Transverse colon (tissue), 4 donors: ENCODE data around the gene BTBD19. TPM values are rescaled to one million over a fixed set of nuclear protein-coding genes. Genes with fewer than 3 reads are reported as not detected.

Experiments used
- DNase-seq: peaks from one replicate; pipeline ENCODE4 v3.0.0-alpha.2; 2019
- H3K27ac ChIP-seq, 4 donors: fragments of 200-600 bp; sonication (generic); 2 replicates each; pipeline ENCODE4 v1.5.1; 2016 to 2018; ENCODE audit warnings: inconsistent platforms in 4 of 4
- H3K27me3 ChIP-seq: fragments of 200-600 bp; sonication (generic); 2 replicates; pipeline ENCODE4 v1.5.1; 2017; ENCODE audit warnings: inconsistent platforms
- H3K36me3 ChIP-seq, 4 donors: fragments of 200-600 bp; sonication (generic); 2 replicates each; pipeline ENCODE4 v1.5.1; 2017 to 2019; ENCODE audit warnings: inconsistent platforms in 4 of 4
- H3K4me1 ChIP-seq, 4 donors: fragments of 200-600 bp; sonication (generic); 2 replicates each; pipeline ENCODE4 v1.5.1; 2017 to 2020; ENCODE audit warnings: inconsistent platforms in 4 of 4
- H3K4me3 ChIP-seq, 4 donors: fragments of 200-600 bp; sonication (generic); 1 replicate in 1 of 4; 2 replicates in 3 of 4; pipeline versions ENCODE4 v1.5.1 to v1.6.1; 2017 to 2019; ENCODE audit warnings: inconsistent platforms in 4 of 4
- H3K9me3 ChIP-seq, 2 donors: fragments of 200-600 bp; sonication (generic); 2 replicates each; pipeline ENCODE4 v1.5.1; 2017 to 2019; ENCODE audit warnings: inconsistent platforms in 2 of 2
- CTCF ChIP-seq, 5 experiments: fragments of 200-600 bp in 3 of 5; fragments of 450-650 bp in 2 of 5; sonication (generic) in 3 of 5; IDR thresholded peaks; 1 replicate in 2 of 5; 2 replicates in 3 of 5; pipeline ENCODE4 v1.5.1; 2016 to 2017; ENCODE audit warnings: antibody characterized with exemption in 5 of 5, inconsistent platforms in 3 of 5, mild to moderate bottlenecking in 2 of 5, moderate library complexity in 1 of 5
- EP300 ChIP-seq: sonication (generic); formaldehyde crosslinking; IDR thresholded peaks from one replicate; pipeline ENCODE4 v1.6.1; 2017; ENCODE audit warnings: antibody characterized with exemption, low read depth
- POLR2A ChIP-seq: fragments of 450-650 bp; IDR thresholded peaks from one replicate; pipeline ENCODE4 v1.6.1; 2016; ENCODE audit warnings: antibody characterized with exemption, mild to moderate bottlenecking, moderate library complexity
- POLR2AphosphoS5 ChIP-seq, 3 donors: sonication (generic); formaldehyde crosslinking; IDR thresholded peaks; one replicate each; pipeline ENCODE4 v1.6.1; 2016; ENCODE audit warnings: antibody characterized with exemption in 3 of 3
- WGBS, 2 donors: methylation state at CpG; one replicate each; pipeline ENCODE4 v1.1.5; 2018; ENCODE audit warnings: low coverage in 1 of 2; 5-methylcytosine and 5-hydroxymethylcytosine counted together
- in situ Hi-C, 4 donors: fragments of 200-750 bp; cut with MboI; loops; one replicate each; pipeline versions ENCODE4 v1.15.0 to v1.15.1; 2017; ENCODE audit warnings: low sequenced_read_pairs in 3 of 4, low pct_ligation_motif_present in 1 of 4, low pct_unique_long_range_greater_than_20kb in 1 of 4
- intact Hi-C: fragments of 100-400 bp; cut with DNase I; formaldehyde crosslinking; loops from one replicate; pipeline ENCODE4 v1.15.1; 2023; ENCODE audit warnings: low total_unique reads
- small RNA-seq, 4 donors: library from RNA; depleted of rRNA; stranded (forward); fragments of <200 nt; gene quantifications; one replicate each; pipeline ENCODE3, GENCODE V24; 2016
- total RNA-seq, 4 donors: library from RNA; depleted of rRNA; stranded (reverse); fragments of >200 nt; gene quantifications; one replicate each; pipeline ENCODE4 v1.1.0, GENCODE V29; 2016

The BTBD19 gene
- total RNA-seq, 4 donors from 2014 or later, result 1.5 to 22.1 (median 3.7) TPM

DNA sequence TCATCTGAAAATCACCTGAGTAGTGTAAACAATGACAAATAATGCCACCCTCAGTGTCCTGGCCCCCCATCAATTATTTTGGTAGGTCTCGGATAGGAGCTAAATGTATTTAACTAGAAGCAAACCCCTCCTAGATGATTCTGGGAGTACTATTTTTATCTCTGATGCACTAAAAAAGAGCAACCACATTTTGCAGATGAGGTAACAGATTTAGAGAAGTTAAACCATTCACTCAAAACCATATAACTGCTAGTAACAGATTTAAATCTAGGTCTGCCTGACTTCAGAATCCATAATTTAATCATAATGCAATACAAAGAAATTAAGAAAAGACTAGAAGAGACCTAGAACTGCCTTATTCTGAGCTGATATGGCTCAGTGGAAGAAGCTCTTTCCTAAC is 52.0 kb downstream of the BTBD19 start:
- TF ChIP-seq EP300 (no peak), POLR2AphosphoS5 (IDR thresholded peaks at IDR 0.05) (no peak), CTCF (IDR thresholded peaks at IDR 0.05) (no peak), POLR2A (no peak)
- H3K4me3 ChIP-seq, result no peak overlapping the region
- DNase-seq, result no peak
- in situ Hi-C loops (no loop called here), intact Hi-C loops (no loop called here)
- H3K36me3 ChIP-seq, result peaks cover 0 to 6% (median 0%) of the 10 kb centered on the region in 4 donors
- no peaks in the 10 kb centered on the region for H3K27me3 ChIP-seq
- 64 to 80% methylated on average over 1 of the region's 1 CpG for WGBS, 2 donors
- H3K27ac ChIP-seq, result no peak overlapping the region
- H3K4me1 ChIP-seq, result peaks cover 0 to 9% (median 0%) of the 10 kb centered on the region in 4 donors
- H3K9me3 ChIP-seq, result no peaks in the 10 kb centered on the region

DNA sequence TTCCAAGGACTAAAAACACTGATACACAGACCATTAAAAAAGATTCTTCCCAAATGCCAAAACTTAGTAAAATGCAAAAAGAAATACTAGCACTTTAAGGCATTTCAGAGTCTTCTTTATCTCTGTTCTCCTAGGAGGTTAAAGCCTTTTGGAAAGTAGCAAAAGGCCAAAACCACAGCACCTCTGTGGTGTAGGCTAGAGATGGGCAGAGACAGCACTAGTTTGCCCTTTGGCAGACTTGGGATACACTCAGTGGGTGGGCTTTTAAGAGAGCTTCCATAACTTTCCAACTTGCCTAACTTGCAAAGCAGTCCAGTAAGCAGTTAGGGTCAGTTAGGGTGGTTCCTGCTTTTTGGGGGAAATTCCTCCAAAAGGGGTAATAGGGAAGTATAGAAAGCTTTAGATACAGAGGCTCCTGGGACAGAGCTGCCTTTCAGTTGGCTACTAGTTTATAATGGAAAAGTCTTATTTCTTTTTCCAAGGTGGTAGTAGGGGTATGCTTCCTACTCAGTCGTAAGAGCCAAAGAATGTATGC is 52.6 kb downstream of the BTBD19 start:
- peaks cover 0 to 6% (median 0%) of the 10 kb centered on the region in 4 donors for H3K36me3 ChIP-seq
- no peaks in the 10 kb centered on the region for H3K9me3 ChIP-seq
- no peak overlapping the region for H3K4me3 ChIP-seq
- intact Hi-C loops, result no loop called here
- peaks cover 0 to 9% (median 0%) of the 10 kb centered on the region in 4 donors for H3K4me1 ChIP-seq
- no peaks in the 10 kb centered on the region for H3K27me3 ChIP-seq
- H3K27ac ChIP-seq, result no peak overlapping the region
- in situ Hi-C loops, result no loop called here
- no peak for DNase-seq
- WGBS, 2 donors, result 60 to 72% methylated on average over 1 of the region's 1 CpG
- no peak for TF ChIP-seq POLR2A
- TF ChIP-seq CTCF (IDR thresholded peaks at IDR 0.05), result no peak
- TF ChIP-seq EP300, result no peak
- no peak for TF ChIP-seq POLR2AphosphoS5 (IDR thresholded peaks at IDR 0.05)

- no peaks in the 10 kb centered on the region for H3K27me3 ChIP-seq
- TF ChIP-seq EP300 (no peak), POLR2AphosphoS5 (IDR thresholded peaks at IDR 0.05) (no peak), POLR2A (no peak), CTCF (IDR thresholded peaks at IDR 0.05) (no peak)
- H3K9me3 ChIP-seq, result no peaks in the 10 kb centered on the region
- peaks cover 0 to 9% (median 0%) of the 10 kb centered on the region in 4 donors for H3K4me1 ChIP-seq
- no peak overlapping the region for H3K4me3 ChIP-seq
- in situ Hi-C loops, result no loop called here
- H3K27ac ChIP-seq, result no peak overlapping the region
- 81 to 88% methylated on average over 1 to 5 of the region's 5 CpGs for WGBS, 2 donors
- no peak for DNase-seq
- intact Hi-C loops, result no loop called here
- H3K36me3 ChIP-seq, result no peaks in the 10 kb centered on the region
Measured at GRCh38 chr1:44862829-44863401, 54.6 kb downstream of the BTBD19 start.

Small RNA genes lying within 50 kb of the gene (small RNA-seq; reads per million reads assigned to genes)
- gene AL136380.1, result 0 reads per million in 4 donors
- gene SNORD38A, result 458 to 641 (median 545) reads per million in 4 donors
- gene SNORD38B, result 0 reads per million in 4 donors
- gene SNORD46, result 1,020 to 4,725 (median 1,675) reads per million in 4 donors
- 0 reads per million in 4 donors for gene SNORD55

Other genes starting within 250 kb of the BTBD19 start
- gene TMEM53, start 134.0 kb upstream of the BTBD19 start, total RNA-seq, result 10 to 100 TPM; 14.2 to 40.8 (median 22.9) TPM
- gene ARMH1, start 133.8 kb upstream of the BTBD19 start, total RNA-seq, result 1 to 10 TPM in 1 of 4 donors, under 1 TPM in 2, not detected in 1; 0.40 to 2.5 (median 0.96) TPM
- gene RNU5D-1, start 77.4 kb upstream of the BTBD19 start, total RNA-seq, result not detected
- gene KIF2C, start 68.7 kb upstream of the BTBD19 start, total RNA-seq, result 1 to 10 TPM in 2 of 4 donors, under 1 TPM in 1, not detected in 1; 0.95 to 8.0 (median 1.9) TPM
- gene RPS8, start 33.0 kb upstream of the BTBD19 start, total RNA-seq, result 1,000 to 10,000 TPM in 3 of 4 donors, 100 to 1,000 TPM in 1; 505 to 1,630 (median 1,282) TPM
- gene BEST4, start 20.4 kb upstream of the BTBD19 start, total RNA-seq, result 100 to 1,000 TPM in 2 of 4 donors, 10 to 100 TPM in 2; 48.8 to 208 (median 92.3) TPM
- gene PLK3, start 8.1 kb upstream of the BTBD19 start, total RNA-seq, result 10 to 100 TPM; 12.4 to 87.2 (median 16.3) TPM
- gene DYNLT4, start 1.2 kb upstream of the BTBD19 start, total RNA-seq, result 1 to 10 TPM in 1 of 4 donors, not detected in 3; 1.4 TPM
- 1 to 10 TPM in 1 of 4 donors, under 1 TPM in 2, not detected in 1; 0.14 to 1.2 (median 0.64) TPM for gene PTCH2, start 34.7 kb downstream of the BTBD19 start, total RNA-seq
- 10 to 100 TPM in 1 of 4 donors, 1 to 10 TPM in 3; 1.4 to 15.6 (median 8.3) TPM for gene EIF2B3, start 178.1 kb downstream of the BTBD19 start, total RNA-seq
- gene HECTD3, start 202.8 kb downstream of the BTBD19 start, total RNA-seq, result 100 to 1,000 TPM in 3 of 4 donors, 10 to 100 TPM in 1; 70.5 to 321 (median 133) TPM
- gene UROD, start 203.7 kb downstream of the BTBD19 start, total RNA-seq, result 10 to 100 TPM; 46.4 to 85.7 (median 63.9) TPM